Amniotic stem cell (primary cell): Measurements from ENCODE around the gene CEP170B.

ENCODE experiments used
- DNase-seq: peaks from one replicate; lab custom pipeline; 2025; lab: John Stamatoyannopoulos, UW

CEP170B gene

GRCh38 chr14:104868060-104868740 is 3.1 kb downstream of the CEP170B start:
- no peak for DNase-seq

- no peak for DNase-seq
Observed at GRCh38 chr14:104868811-104869572, 3.9 kb downstream of the CEP170B start.

- no peak for DNase-seq
Observed at GRCh38 chr14:104869669-104870367, 4.8 kb downstream of the CEP170B start.

GRCh38 chr14:104870368-104871144 is 5.5 kb downstream of the CEP170B start:
- DNase-seq = no peak

GRCh38 chr14:104871145-104871655 is 6.1 kb downstream of the CEP170B start:
- DNase-seq = no peak

GRCh38 chr14:104871656-104872468 is 6.8 kb downstream of the CEP170B start:
- DNase-seq = no peak

GRCh38 chr14:104872469-104873341 is 7.6 kb downstream of the CEP170B start:
- no peak for DNase-seq

GRCh38 chr14:104873380-104874055 is 8.4 kb downstream of the CEP170B start:
- DNase-seq = no peak

GRCh38 chr14:104874110-104874531 is 9.1 kb downstream of the CEP170B start:
- DNase-seq = no peak

GRCh38 chr14:104874571-104875411 is 9.7 kb downstream of the CEP170B start:
- no peak for DNase-seq

- no peak for DNase-seq
Observed at GRCh38 chr14:104875412-104875751, 10.3 kb downstream of the CEP170B start.

- DNase-seq = no peak
Observed at GRCh38 chr14:104875811-104876210, 10.7 kb downstream of the CEP170B start.

GRCh38 chr14:104876251-104876699 is 11.2 kb downstream of the CEP170B start:
- no peak for DNase-seq

- no peak for DNase-seq
Observed at GRCh38 chr14:104877066-104877805, 12.2 kb downstream of the CEP170B start.

GRCh38 chr14:104877806-104878550 is 12.9 kb downstream of the CEP170B start:
- DNase-seq = no peak

GRCh38 chr14:104878582-104878981 is 13.5 kb downstream of the CEP170B start:
- no peak for DNase-seq
